SK-N-SH (cell line): ENCODE results near the gene BDKRB2. TPM values are rescaled to one million over a fixed set of nuclear protein-coding genes. Genes with fewer than 3 reads are reported as not detected.

Experiments used
- CTCF ChIA-PET: fragments of 300-600, 350-600 bp; formaldehyde crosslinking; extraction: SDS; loops from one replicate; lab custom pipeline; 2021; lab: Yijun Ruan, JAX
- POLR2A ChIA-PET: fragments of 350-600 bp; sonication (Branson Sonifier 250); formaldehyde crosslinking; extraction: SDS; loops from one replicate; lab custom pipeline; 2020; ENCODE audit warnings: antibody characterized with exemption, inconsistent platforms; lab: Yijun Ruan, JAX
- DNase-seq: peaks from one replicate; pipeline ENCODE4 v3.0.0; 2012
- H2AFZ ChIP-seq: fragments of 200-600 bp; sonication (generic); 2 replicates; pipeline ENCODE4 v1.8.1; 2016; ENCODE audit warnings: antibody characterized with exemption, mild to moderate bottlenecking, low read depth
- H3F3A ChIP-seq: fragments of 200-600 bp; sonication (generic); replicated peaks from 2 replicates; pipeline ENCODE3; 2016; ENCODE audit warnings: antibody characterized with exemption, mild to moderate bottlenecking; ENCODE audit not compliant: insufficient read depth
- H3K27ac ChIP-seq, 2 experiments: fragments of 200-500 bp in 1 of 2; fragments of 200-600 bp in 1 of 2; sonication (Bioruptor generic) in 1 of 2; sonication (generic), shearing (Covaris generic) in 1 of 2; 2 replicates each; pipeline versions ENCODE4 v1.5.1 to v1.6.1; 2014 to 2016; ENCODE audit warnings: low read depth in 2 of 2, inconsistent platforms in 1 of 2, low read length in 1 of 2, mild to moderate bottlenecking in 1 of 2, mixed read lengths in 1 of 2
- H3K27me3 ChIP-seq: fragments of 200-600 bp; sonication (generic), shearing (Covaris generic); 2 replicates; pipeline ENCODE4 v1.6.1; 2016; ENCODE audit warnings: mixed run types; ENCODE audit not compliant: insufficient read depth
- H3K36me3 ChIP-seq, 2 experiments: fragments of 200-500 bp in 1 of 2; fragments of 200-600 bp in 1 of 2; sonication (Bioruptor generic) in 1 of 2; sonication (generic) in 1 of 2; replicated peaks in 1 of 2; 2 replicates each; pipeline versions ENCODE3 to v1.5.1; 2014 to 2016; ENCODE audit warnings: low read length in 1 of 2, mild to moderate bottlenecking in 1 of 2; ENCODE audit not compliant: insufficient read depth in 2 of 2, control insufficient read depth in 1 of 2
- H3K4me1 ChIP-seq, 2 experiments: fragments of 200-500 bp in 1 of 2; fragments of 200-600 bp in 1 of 2; sonication (Bioruptor generic) in 1 of 2; sonication (generic), shearing (Covaris generic) in 1 of 2; 2 replicates each; pipeline versions ENCODE4 v1.5.1 to v1.6.1; 2014 to 2016; ENCODE audit warnings: low read depth in 1 of 2, low read length in 1 of 2, mixed run types in 1 of 2; ENCODE audit not compliant: insufficient read depth in 2 of 2, control insufficient read depth in 1 of 2
- H3K4me2 ChIP-seq: fragments of 200-600 bp; sonication (generic), shearing (Covaris generic); 2 replicates; pipeline ENCODE4 v1.6.1; 2017; ENCODE audit warnings: mixed run types
- H3K4me3 ChIP-seq, 2 experiments: fragments of 200-500 bp in 1 of 2; fragments of 200-600 bp in 1 of 2; sonication (Bioruptor generic) in 1 of 2; sonication (generic), shearing (Covaris generic) in 1 of 2; 2 replicates each; pipeline versions ENCODE4 v1.5.1 to v1.8.1; 2014 to 2016; ENCODE audit warnings: low read depth in 2 of 2, inconsistent platforms in 1 of 2, low read length in 1 of 2, mild to moderate bottlenecking in 1 of 2, mixed read lengths in 1 of 2, moderate library complexity in 1 of 2
- H3K79me2 ChIP-seq: fragments of 200-600 bp; sonication (generic); 2 replicates; pipeline ENCODE4 v1.8.1; 2017; ENCODE audit warnings: mild to moderate bottlenecking; ENCODE audit not compliant: insufficient read depth
- H3K9ac ChIP-seq: fragments of 200-600 bp; sonication (generic); 2 replicates; pipeline ENCODE4 v1.6.1; 2017; ENCODE audit warnings: mixed run types
- H3K9me2 ChIP-seq: fragments of 200-600 bp; sonication (generic); 2 replicates; pipeline ENCODE4 v1.6.1; 2017; ENCODE audit warnings: mixed run types
- H3K9me3 ChIP-seq: fragments of 200-600 bp; sonication (generic); 2 replicates; pipeline ENCODE4 v1.6.1; 2017; ENCODE audit warnings: mixed run types, mild to moderate bottlenecking, moderate library complexity
- H4K20me1 ChIP-seq: fragments of 200-600 bp; sonication (generic); 2 replicates; pipeline ENCODE4 v1.6.1; 2017; ENCODE audit warnings: mild to moderate bottlenecking, mixed run types; ENCODE audit not compliant: insufficient read depth
- CHD2 ChIP-seq: fragments of 150-350 bp; IDR thresholded peaks from 2 replicates; pipeline ENCODE4 v1.6.1; 2018; ENCODE audit warnings: low read length; ENCODE audit not compliant: partially characterized antibody
- CTCF ChIP-seq: fragments of 200-600 bp; sonication (generic); IDR thresholded peaks from 2 replicates; pipeline ENCODE4 v1.6.1; 2017; ENCODE audit warnings: antibody characterized with exemption, mild to moderate bottlenecking, moderate library complexity
- ELF1 ChIP-seq: IDR thresholded peaks from 2 replicates; pipeline ENCODE4 v1.4.0; 2012
- FOSL2 ChIP-seq: IDR thresholded peaks from 2 replicates; pipeline ENCODE4 v1.4.0; 2012; ENCODE audit warnings: low read depth, mild to moderate bottlenecking, moderate library complexity, borderline replicate concordance
- GABPA ChIP-seq: IDR thresholded peaks from 2 replicates; pipeline ENCODE4 v1.4.0; 2012; ENCODE audit warnings: low read depth, mild to moderate bottlenecking
- GATA2 ChIP-seq: sonication (generic); formaldehyde crosslinking; IDR thresholded peaks from 2 replicates; pipeline ENCODE4 v1.5.0; 2020; ENCODE audit warnings: mild to moderate bottlenecking, missing genetic modification reagents
- IRF3 ChIP-seq: fragments of 150-350 bp; IDR thresholded peaks from 2 replicates; pipeline ENCODE4 v1.6.1; 2016; ENCODE audit warnings: mild to moderate bottlenecking, low read depth, low read length
- JUND ChIP-seq: IDR thresholded peaks from 2 replicates; pipeline ENCODE4 v1.4.0; 2012
- MAX ChIP-seq: IDR thresholded peaks from 2 replicates; pipeline ENCODE4 v1.4.0; 2012; ENCODE audit warnings: low read depth
- NRF1 ChIP-seq: IDR thresholded peaks from 2 replicates; pipeline ENCODE4 v1.6.1; 2012; ENCODE audit warnings: low read depth, mild to moderate bottlenecking, low read length
- POLR2AphosphoS5 ChIP-seq: IDR thresholded peaks from 2 replicates; pipeline ENCODE4 v1.6.1; 2012; ENCODE audit warnings: low read depth, low read length
- RCOR1 ChIP-seq: fragments of 150-350 bp; IDR thresholded peaks from 2 replicates; pipeline ENCODE4 v1.6.1; 2017; ENCODE audit warnings: antibody characterized with exemption, low read length
- RXRA ChIP-seq: IDR thresholded peaks from 2 replicates; pipeline ENCODE4 v1.4.0; 2012; ENCODE audit warnings: low read depth, mild to moderate bottlenecking, borderline replicate concordance
- SMC3 ChIP-seq: IDR thresholded peaks from 2 replicates; pipeline ENCODE4 v1.6.1; 2012; ENCODE audit warnings: low read depth, low read length, improper control_type of control experiment
- TEAD4 ChIP-seq: IDR thresholded peaks from 2 replicates; pipeline ENCODE4 v1.4.0; 2012; ENCODE audit warnings: mild to moderate bottlenecking, borderline replicate concordance; ENCODE audit not compliant: insufficient read depth
- YY1 ChIP-seq: IDR thresholded peaks from 2 replicates; pipeline ENCODE4 v1.4.0; 2012; ENCODE audit warnings: low read depth, mild to moderate bottlenecking
- WGBS: methylation state at CpG from one replicate; pipeline ENCODE4 v1.1.6; 2017; ENCODE audit warnings: low lambda C conversion rate; 5-methylcytosine and 5-hydroxymethylcytosine counted together
- polyA plus RNA-seq, 3 experiments: library from polyadenylated mRNA; depleted of rRNA; stranded (reverse); fragments of >200 nt; gene quantifications; 2 replicates each; pipeline ENCODE4 v1.2.3, GENCODE V29; 2012

Gene BDKRB2
- polyA plus RNA-seq, 1 of the 3 experiments (the other 2 are of a cell fraction), result 4.8 TPM

GRCh38 chr14:96173636-96174475, 30.8 kb upstream of the BDKRB2 start:
- TF ChIP-seq CTCF (no peak), RXRA (no peak), FOSL2 (no peak), YY1 (no peak), TEAD4 (no peak), NRF1 (no peak), ELF1 (no peak), MAX (no peak), JUND (no peak), IRF3 (no peak), GABPA (no peak), POLR2AphosphoS5 (no peak), GATA2 (CRISPR knock-in tag) (no peak), CHD2 (no peak), RCOR1 (no peak), SMC3 (no peak)
- WGBS, result 89% methylated on average over 21 of the region's 21 CpGs
- POLR2A ChIA-PET, result no interaction called here

More at GRCh38 chr14:96173636-96174475, 30.8 kb upstream of the BDKRB2 start:
- H3K9me2 ChIP-seq, result no peaks in the 10 kb centered on the region
- H3K9me3 ChIP-seq, result no peaks in the 10 kb centered on the region
- no peaks in the 10 kb centered on the region for H3K79me2 ChIP-seq
- no peaks in the 10 kb centered on the region for H3F3A ChIP-seq
- peaks cover 0 to 7% of the 10 kb centered on the region in 2 experiments; a peak in 1 of 4 replicates for H3K4me1 ChIP-seq
- CTCF ChIA-PET, result interaction anchor here (2.9 kb wide), 1 partner anchor 73 kb away, joined by 10 read pairs; no protein-coding TSS in a partner anchor
- no peak overlapping the region for H3K4me3 ChIP-seq
- H3K9ac ChIP-seq, result no peak overlapping the region
- no peaks in the 10 kb centered on the region for H3K27me3 ChIP-seq
- H4K20me1 ChIP-seq, result no peaks in the 10 kb centered on the region
- no peak for DNase-seq
- H3K36me3 ChIP-seq, result no peaks in the 10 kb centered on the region
- H3K27ac ChIP-seq, result no peak overlapping the region
- H3K4me2 ChIP-seq, result no peak overlapping the region
- no peak overlapping the region for H2AFZ ChIP-seq
